NCI-H526 treated with DMSO at 0.1 percent for 48 hours (cell line): ENCODE data around the gene CRHR1.

Experiments
- DNase-seq: peaks from one replicate; lab custom pipeline; 2025; lab: John Stamatoyannopoulos, UW

The CRHR1 gene

DNA sequence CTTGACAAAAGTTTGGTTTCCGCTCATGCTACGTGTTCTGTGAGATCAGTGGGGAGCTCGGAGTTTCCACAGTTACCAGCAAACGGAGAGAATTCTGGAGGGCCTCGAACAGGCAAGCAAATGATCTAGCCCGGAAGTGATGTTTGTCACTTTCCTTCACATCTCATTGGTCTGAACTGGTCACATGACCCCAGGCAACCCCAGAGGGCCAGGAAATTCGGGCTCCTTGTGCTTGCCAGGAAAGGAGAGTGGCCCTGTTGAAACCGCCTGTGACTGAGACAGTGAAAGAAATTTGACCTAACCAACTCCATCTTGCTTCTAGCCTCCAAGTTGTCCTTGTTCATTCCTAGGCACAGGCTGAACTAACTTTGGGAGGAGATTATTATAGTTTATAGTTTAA lies 83.6 kb downstream of the CRHR1 start:
- DNase-seq: no peak

DNA sequence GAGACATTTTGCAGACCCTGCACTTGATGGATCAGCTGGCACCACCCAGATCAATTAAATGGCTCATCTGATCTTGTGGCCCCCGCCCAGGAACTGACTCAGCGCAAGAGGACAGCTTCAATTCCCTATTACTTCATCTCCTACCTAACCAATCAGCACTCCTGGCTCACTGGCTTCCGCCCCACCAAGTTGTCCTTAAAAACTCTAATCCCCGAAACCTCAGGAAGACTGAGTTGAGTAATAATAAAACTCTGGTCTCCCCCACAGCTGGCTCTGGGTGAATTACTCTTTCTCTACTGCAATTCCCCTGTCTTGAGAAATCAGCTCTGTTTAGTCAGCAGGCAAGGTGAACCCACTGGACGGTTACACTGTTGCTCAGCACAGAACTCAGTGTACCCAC lies 84.2 kb downstream of the CRHR1 start:
- DNase-seq: no peak

DNA sequence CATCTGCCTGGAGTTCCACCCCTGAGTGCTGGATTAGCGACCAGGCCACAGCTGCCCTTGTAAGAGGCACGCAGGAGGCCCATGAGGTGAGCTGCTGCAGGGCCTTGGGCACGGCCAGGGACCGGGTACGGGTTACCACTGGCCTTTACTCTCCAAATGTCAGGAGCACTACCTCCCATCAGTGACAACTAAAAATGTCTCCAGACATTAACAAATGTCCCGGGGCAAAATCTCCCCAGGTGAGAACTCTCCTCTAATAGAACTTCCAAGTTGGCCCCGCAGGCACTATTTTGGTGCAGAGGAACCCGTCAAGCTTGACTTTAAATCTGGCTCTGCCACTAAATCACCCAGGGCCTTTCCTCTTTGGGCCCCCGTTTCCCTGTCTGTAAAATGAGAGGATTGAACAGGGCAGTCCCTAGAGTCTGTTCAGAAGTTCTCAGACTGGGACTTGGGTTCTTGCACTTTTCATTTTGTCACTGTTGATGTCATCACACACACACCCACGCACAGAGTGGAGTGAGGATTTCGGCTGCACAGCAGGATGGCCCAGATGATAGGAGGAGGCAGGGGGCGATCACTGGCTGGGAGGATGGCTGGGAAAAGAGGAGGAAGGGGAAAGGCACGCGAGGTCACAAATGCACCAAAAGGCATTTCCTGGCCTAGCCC lies 85.7 kb downstream of the CRHR1 start:
- no peak for DNase-seq

DNA sequence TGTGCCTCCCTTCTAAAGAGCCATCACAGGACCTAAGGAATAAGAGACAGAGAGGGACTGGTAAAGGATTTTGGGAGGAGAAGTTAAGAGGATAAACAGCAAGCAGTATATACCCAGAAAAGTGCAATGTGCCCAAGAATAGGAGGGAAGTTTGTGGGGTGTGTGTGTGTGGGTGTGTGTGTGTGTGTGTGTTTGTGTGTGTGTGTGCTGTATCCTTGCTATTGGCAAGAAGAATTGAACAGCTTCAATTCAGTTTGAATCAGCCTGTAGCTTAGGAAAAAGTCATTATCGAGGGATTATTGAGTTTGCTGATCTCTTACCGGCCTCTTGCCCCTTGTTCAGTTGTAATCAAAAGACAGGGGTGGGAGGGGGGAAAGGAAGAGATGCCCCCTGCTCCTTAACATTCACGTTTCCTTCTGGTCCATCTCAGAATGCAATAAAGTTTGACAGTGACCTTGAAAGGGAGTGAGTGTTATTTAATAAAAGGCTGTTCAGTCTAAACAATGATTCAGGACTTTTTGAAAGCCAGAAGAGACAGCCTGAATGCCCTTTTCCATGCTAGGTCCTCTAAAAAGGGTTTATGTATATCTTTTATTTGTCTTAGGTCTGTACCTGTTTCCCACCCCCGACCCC lies 86.3 kb downstream of the CRHR1 start:
- no peak for DNase-seq

DNA sequence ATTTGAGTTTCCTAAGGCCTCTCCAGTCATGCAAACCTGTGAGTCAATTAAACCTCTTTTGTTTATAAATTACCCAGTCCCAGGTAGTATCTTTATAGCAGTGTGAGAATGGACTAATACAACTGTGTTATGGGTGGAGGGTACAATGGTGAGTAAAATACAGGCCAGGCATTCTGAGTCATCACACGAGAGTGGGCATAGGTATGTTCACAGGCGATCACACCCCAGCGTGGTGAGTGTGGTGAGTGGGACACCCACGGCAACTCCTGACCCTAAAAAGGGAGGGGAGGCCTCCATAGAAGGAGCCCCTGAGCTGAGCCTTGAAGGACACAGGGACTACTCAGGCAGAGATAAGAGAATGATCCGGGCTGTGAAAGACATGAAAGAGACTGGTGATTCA lies 87.6 kb downstream of the CRHR1 start:
- DNase-seq: no peak

DNA sequence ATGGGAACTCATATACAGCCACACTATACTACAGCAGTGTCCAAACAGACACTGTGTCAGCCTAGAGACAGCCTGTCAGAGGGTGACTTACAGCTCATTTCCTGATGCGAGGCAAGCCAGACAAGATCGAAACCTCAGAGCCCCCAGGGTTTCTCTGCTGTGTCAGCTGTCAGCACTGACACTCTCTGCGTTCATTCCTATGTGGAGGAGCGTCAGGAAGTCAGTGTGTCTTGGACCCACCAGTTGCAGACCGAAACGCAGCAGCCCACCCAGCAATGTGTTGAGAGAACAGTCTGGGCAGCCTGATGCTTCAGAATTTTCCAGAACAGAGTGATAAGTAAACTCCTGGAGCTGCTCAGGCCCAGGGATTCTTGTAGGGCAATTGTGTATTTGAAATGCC lies 89.6 kb downstream of the CRHR1 start:
- no peak for DNase-seq

DNA sequence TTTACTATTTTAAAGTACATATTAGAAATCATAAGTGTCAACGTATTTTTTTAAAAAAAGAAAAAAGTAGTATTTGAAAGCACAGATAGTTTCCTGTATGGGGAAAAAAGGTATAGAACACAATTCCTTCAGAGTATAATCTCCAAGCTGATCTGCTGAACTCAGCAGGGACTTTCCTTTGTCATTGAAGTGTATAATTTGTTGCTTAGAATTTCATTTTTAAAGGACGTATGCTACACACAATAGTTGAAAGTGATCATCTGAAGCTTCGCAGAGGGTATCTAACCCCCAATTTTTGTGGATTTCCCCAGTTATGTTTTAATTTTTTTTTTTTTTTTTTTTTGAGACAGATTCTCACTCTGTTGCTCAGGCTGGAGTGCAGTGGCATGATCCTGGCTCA lies 90.0 kb downstream of the CRHR1 start:
- no peak for DNase-seq

DNA sequence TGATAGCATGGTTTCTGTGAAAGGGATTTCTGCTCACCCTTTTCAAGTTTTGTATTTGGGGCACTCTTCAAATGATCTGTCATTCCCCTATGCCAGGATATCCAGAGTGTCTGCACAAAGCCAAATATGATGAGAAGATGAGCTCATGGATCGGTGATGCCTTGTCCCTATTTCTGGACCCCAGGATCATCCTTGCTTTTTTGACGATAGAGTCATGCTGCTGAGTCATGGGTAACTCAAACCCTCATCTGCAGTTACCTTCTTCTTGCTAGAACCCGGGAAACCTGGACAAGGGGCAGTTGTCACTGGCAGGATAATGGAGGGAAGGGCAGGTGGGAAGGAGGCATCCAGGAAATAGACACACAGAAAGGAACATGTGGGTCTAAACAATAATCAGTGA lies 92.4 kb downstream of the CRHR1 start:
- DNase-seq: no peak

DNA sequence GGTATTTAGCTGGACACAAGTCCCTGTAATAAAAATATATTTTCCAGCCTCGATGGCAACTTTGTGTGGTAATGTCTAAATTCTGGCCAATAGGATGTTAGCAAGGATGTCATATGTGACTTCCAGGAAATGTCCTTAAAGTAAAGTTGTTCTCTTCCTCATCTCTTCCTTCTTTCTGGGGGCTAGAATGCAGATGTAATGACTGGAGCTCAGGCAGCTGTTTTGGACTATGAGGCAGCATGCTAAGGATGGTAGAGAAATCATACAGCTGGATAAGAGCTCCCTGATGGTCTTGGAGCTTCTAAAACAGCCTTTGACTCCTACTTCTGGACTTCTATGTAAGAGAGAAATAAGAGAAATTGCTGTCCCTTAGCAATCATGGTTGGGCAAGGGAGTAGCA lies 93.3 kb downstream of the CRHR1 start:
- DNase-seq: no peak

DNA sequence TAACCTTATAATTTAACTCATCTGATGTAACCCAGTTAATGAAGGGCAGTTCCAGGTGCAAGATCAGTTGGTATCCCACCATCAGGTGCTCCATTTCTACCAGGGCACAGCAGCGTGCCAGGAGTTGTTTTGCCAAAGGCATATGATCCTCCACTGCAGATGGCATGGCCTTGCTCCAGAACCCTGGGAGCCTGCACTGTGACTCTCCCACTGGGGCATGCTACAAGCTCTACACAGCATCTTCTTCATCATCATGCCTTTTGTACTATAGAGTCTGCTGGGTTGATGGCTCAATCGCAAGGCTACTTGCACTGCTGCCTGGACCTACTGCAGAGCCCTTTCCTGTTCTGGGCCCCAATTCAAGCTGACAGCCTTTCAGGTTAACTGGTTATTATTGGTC lies 98.9 kb downstream of the CRHR1 start:
- no peak for DNase-seq
